Upper lobe of left lung (tissue), 6 donors: ENCODE measurements around the gene LRIT3. TPM values are rescaled to one million over a fixed set of nuclear protein-coding genes. Genes with fewer than 3 reads are reported as not detected.
A peak's percentile ranks its signal among the peaks of the same experiment; 100 is the strongest.

Experiments
- ATAC-seq, 2 donors: fragments of 200-7000 bp; cut with Tn5 transposase; one replicate each; pipeline ENCODE4 v1.9.1; 2022; ENCODE audit warnings: mild to moderate bottlenecking in 2 of 2, moderate library complexity in 2 of 2; ENCODE audit not compliant: low FRiP score in 2 of 2
- DNase-seq, 2 donors: peaks; one replicate each; pipeline ENCODE4 v3.0.0-alpha.2; 2019 to 2020
- H3K27ac ChIP-seq, 4 donors: fragments of 200-600 bp; sonication (generic); one replicate each; pipeline ENCODE4 v1.5.1; 2016 to 2019
- H3K27me3 ChIP-seq, 4 donors: fragments of 200-600 bp; sonication (generic); one replicate each; pipeline ENCODE4 v1.5.1; 2017 to 2019
- H3K36me3 ChIP-seq, 4 donors: fragments of 200-600 bp; sonication (generic); one replicate each; pipeline ENCODE4 v1.5.1; 2016 to 2019
- H3K4me1 ChIP-seq, 4 donors: fragments of 200-600 bp; sonication (generic); one replicate each; pipeline ENCODE4 v1.5.1; 2018 to 2019
- H3K4me3 ChIP-seq, 4 donors: fragments of 200-600 bp; sonication (generic); one replicate each; pipeline ENCODE4 v1.5.1; 2017 to 2019; ENCODE audit warnings: mild to moderate bottlenecking in 2 of 4, moderate library complexity in 1 of 4
- H3K9me3 ChIP-seq, 4 donors: fragments of 200-600 bp; sonication (generic); one replicate each; pipeline ENCODE4 v1.5.1; 2018 to 2019
- CTCF ChIP-seq, 6 experiments: fragments of 450-650 bp in 4 of 6; fragments of 200-600 bp in 2 of 6; sonication (generic) in 2 of 6; IDR thresholded peaks; one replicate each; pipeline ENCODE4 v1.5.1; 2016 to 2019; ENCODE audit warnings: antibody characterized with exemption in 6 of 6
- EP300 ChIP-seq, 4 donors: sonication (generic); formaldehyde crosslinking; IDR thresholded peaks; one replicate each; pipeline ENCODE4 v1.5.1; 2017; ENCODE audit warnings: antibody characterized with exemption in 4 of 4, control low read depth in 2 of 4
- POLR2A ChIP-seq, 4 donors: fragments of 450-650 bp; IDR thresholded peaks; one replicate each; pipeline ENCODE4 v1.5.1; 2016 to 2017; ENCODE audit warnings: antibody characterized with exemption in 4 of 4, mild to moderate bottlenecking in 2 of 4
- POLR2AphosphoS5 ChIP-seq, 2 donors: sonication (generic); formaldehyde crosslinking; IDR thresholded peaks; one replicate each; pipeline ENCODE4 v1.5.1; 2017; ENCODE audit warnings: antibody characterized with exemption in 2 of 2
- WGBS, 2 donors: methylation state at CpG; one replicate each; pipeline ENCODE4 v1.1.5; 2017 to 2018; 5-methylcytosine and 5-hydroxymethylcytosine counted together
- total RNA-seq, 6 donors: library from RNA; depleted of rRNA in 4 of 6; stranded (reverse); fragments of >200 nt in 4 of 6; gene quantifications; one replicate each; pipeline versions ENCODE4 v1.1.0 to v1.2.1, GENCODE V29; 2016 to 2021
- donor health status: DM: no; HTN: no; CAD: no; lungs with moderate emphysema.
- donor health status: DM: no; HTN: yes; CAD: no; lungs with severe emphysema.

The LRIT3 gene
- total RNA-seq, 6 donors from 2014 or later: 0.20 to 1.0 (median 0.46) TPM; not detected in 1

- H3K27me3 ChIP-seq: no peaks in the 10 kb centered on the region
- TF ChIP-seq CTCF (IDR thresholded peaks at IDR 0.05) (peak in 4 of 6 experiments; percentile 15 to 45 (median 32)), EP300 (IDR thresholded peaks at IDR 0.05) (no peak)
- H3K27ac ChIP-seq: no peak overlapping the region
- H3K36me3 ChIP-seq: no peaks in the 10 kb centered on the region
- DNase-seq (peak in 1 of 2 donors; percentile 25), ATAC-seq (peak; percentile 29 to 65)
- no peak overlapping the region for H3K4me3 ChIP-seq
- H3K9me3 ChIP-seq: no peaks in the 10 kb centered on the region
- H3K4me1 ChIP-seq: peaks cover 0 to 11% (median 4%) of the 10 kb centered on the region in 4 donors
- WGBS, 2 donors: 27 to 36% methylated on average over 4 of the region's 4 CpGs
These were observed 43.9 kb upstream of the LRIT3 start for GRCh38 chr4:109803924-109804571.

DNA sequence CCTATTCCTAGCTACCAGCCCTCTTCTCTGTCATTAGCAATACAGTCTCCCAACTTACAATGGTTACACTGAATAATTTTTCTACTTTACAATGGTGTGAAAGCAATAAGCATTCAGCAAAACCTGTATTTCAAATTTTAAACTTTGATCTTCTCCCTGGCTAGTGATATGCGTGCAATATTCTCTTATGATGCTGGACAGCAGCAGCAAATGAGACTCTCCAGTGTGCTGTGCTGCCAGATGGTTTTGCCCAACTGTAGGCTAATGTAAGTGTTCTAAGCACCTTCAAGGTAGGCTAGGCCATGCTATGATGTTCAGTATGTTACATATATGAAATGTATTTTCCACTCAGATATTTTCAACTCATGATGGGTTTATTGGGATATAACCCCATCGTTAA is 38.3 kb upstream of the LRIT3 start:
- Histone ChIP-seq H3K9me3 (no peaks in the 10 kb centered on the region), H3K27me3 (no peaks in the 10 kb centered on the region), H3K36me3 (no peaks in the 10 kb centered on the region), H3K27ac (no peak overlapping the region), H3K4me1 (peaks cover 0 to 4% (median 0%) of the 10 kb centered on the region in 4 donors), H3K4me3 (no peak overlapping the region)
- TF ChIP-seq CTCF (IDR thresholded peaks at IDR 0.05): no peak
- TF ChIP-seq EP300 (IDR thresholded peaks at IDR 0.05): no peak
- TF ChIP-seq POLR2A (IDR thresholded peaks at IDR 0.05): no peak
- TF ChIP-seq POLR2AphosphoS5 (IDR thresholded peaks at IDR 0.05): no peak
- DNase-seq (no peak), ATAC-seq (no peak)
- 93 to 95% methylated on average over 2 of the region's 2 CpGs for WGBS, 2 donors

DNA sequence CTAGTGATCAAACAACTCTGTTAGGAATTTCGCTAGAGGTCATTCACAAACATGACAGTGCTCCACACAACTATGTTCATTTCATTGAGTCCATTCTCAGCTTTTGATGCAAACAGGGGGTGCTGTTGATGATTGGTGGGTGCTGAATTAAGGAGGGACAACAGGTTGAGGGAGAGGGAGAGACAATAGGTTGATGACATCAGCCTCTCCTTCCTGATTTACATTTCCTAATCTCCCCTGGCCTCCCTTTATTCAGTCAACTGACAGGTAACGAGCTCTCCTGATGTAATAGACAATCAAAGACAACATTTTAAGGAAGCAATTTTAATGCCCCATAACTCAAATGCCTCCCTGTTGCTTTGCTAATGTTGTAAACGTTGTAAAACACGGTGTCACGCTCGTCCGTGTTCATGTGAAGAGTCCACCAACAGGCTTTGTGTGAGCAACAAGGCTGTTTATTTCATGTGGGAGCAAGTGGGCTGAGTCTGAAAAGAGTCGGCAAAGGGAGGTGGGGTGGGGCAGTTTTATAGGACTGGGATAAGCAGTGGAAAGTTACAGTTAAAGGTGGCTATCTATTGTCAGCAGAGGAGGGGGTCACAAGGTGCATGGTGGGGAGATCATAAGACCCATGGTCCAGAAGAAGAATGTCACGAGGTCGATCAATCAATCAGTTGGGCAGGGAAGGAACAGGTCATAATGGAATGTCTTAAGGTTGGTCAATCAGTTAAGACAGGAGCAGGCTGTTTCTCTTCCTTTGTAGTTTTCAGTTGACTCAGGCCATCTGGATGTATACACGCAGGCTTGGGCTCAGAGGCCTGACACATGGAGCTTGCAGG is 37.1 kb upstream of the LRIT3 start:
- Histone ChIP-seq H3K36me3 (no peaks in the 10 kb centered on the region), H3K27ac (no peak overlapping the region), H3K27me3 (no peaks in the 10 kb centered on the region), H3K4me3 (no peak overlapping the region), H3K4me1 (peaks cover 0 to 4% (median 0%) of the 10 kb centered on the region in 4 donors), H3K9me3 (no peaks in the 10 kb centered on the region)
- WGBS, 2 donors: 67 to 76% methylated on average over 11 of the region's 11 CpGs
- DNase-seq: no peak
- TF ChIP-seq POLR2AphosphoS5 (IDR thresholded peaks at IDR 0.05): no peak
- TF ChIP-seq EP300 (IDR thresholded peaks at IDR 0.05): no peak
- no peak for TF ChIP-seq CTCF (IDR thresholded peaks at IDR 0.05)
- no peak for TF ChIP-seq POLR2A (IDR thresholded peaks at IDR 0.05)
- no peak for ATAC-seq

- no peaks in the 10 kb centered on the region for H3K36me3 ChIP-seq
- H3K9me3 ChIP-seq: no peaks in the 10 kb centered on the region
- H3K27ac ChIP-seq: no peak overlapping the region
- WGBS, 2 donors: 55% methylated on average over 3 of the region's 3 CpGs
- no peak overlapping the region for H3K4me3 ChIP-seq
- ATAC-seq: no peak
- peaks cover 7 to 12% (median 7%) of the 10 kb centered on the region in 4 donors for H3K4me1 ChIP-seq
- TF ChIP-seq POLR2AphosphoS5 (IDR thresholded peaks at IDR 0.05): no peak
- no peak for TF ChIP-seq EP300 (IDR thresholded peaks at IDR 0.05)
- TF ChIP-seq POLR2A (IDR thresholded peaks at IDR 0.05): no peak
- TF ChIP-seq CTCF (IDR thresholded peaks at IDR 0.05): no peak
- no peaks in the 10 kb centered on the region for H3K27me3 ChIP-seq
- no peak for DNase-seq
These were observed 36.2 kb upstream of the LRIT3 start for GRCh38 chr4:109811707-109812106.
